Measurements from ENCODE around the gene XPO4.

Gene XPO4

DNA sequence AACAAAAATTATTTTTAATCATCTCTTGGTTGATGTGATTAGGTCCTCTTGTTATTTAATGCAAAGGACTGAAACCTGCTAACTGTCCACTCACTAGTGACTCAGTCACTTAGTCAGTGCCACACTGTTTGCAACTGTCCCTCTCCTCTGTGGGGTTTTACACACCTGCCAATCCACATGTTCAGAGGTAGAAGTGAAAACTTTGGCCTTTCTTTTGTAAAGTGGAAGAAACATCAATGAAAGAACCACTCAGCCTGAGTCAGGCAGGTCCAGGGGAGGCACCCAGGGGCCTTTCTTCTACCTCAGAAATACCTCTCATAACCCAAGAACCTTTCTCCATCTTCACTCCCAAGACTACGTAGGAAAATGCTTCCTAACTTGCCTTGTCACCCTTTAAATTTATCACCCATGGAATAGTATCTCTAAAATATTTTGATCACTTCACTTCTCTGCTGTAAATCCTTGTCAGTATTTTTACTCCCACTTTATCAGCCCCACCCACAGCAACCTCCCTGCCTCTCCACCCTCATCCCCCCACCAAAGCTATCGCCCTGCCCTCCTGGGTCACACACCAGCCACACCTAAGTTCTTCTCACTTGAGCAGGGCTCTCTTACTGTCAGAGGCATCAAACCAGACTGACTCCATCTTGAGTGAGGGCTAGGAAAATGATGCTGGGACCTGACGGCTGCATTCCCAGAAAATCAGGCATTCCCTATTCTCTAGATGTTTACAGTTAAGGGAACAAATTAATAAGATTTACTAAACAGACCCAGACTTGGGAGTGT lies 99.2 kb downstream of the XPO4 start:
- Histone ChIP-seq H3K4me3 (replicated peaks; ENCODE audit: insufficient read depth, low read length) (no peak overlapping the region), H3K27me3 (ENCODE audit: insufficient read depth, poor library complexity, severe bottlenecking) (no peaks in the 10 kb centered on the region), H3K27ac (replicated peaks) (no peak overlapping the region)
- DNase-seq (ENCODE audit: low read depth in 1 of 2, low spot score in 1 of 2) = no peak
- TF ChIP-seq POLR2AphosphoS5 (IDR thresholded peaks at IDR 0.05; ENCODE audit: low read depth) (no peak), GABPA (IDR thresholded peaks at IDR 0.05; ENCODE audit: low read depth) (no peak), SPI1 (IDR thresholded peaks at IDR 0.05; ENCODE audit: borderline replicate concordance, low read depth) (no peak), REST (IDR thresholded peaks at IDR 0.05; ENCODE audit: insufficient replicate concordance, low read depth) (no peak)
- TF ChIP-seq, protein P1, sequence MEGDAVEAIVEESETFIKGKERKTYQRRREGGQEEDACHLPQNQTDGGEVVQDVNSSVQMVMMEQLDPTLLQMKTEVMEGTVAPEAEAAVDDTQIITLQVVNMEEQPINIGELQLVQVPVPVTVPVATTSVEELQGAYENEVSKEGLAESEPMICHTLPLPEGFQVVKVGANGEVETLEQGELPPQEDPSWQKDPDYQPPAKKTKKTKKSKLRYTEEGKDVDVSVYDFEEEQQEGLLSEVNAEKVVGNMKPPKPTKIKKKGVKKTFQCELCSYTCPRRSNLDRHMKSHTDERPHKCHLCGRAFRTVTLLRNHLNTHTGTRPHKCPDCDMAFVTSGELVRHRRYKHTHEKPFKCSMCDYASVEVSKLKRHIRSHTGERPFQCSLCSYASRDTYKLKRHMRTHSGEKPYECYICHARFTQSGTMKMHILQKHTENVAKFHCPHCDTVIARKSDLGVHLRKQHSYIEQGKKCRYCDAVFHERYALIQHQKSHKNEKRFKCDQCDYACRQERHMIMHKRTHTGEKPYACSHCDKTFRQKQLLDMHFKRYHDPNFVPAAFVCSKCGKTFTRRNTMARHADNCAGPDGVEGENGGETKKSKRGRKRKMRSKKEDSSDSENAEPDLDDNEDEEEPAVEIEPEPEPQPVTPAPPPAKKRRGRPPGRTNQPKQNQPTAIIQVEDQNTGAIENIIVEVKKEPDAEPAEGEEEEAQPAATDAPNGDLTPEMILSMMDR (IDR thresholded peaks at IDR 0.05; ENCODE audit: insufficient read depth, low read length) = no peak

GRCh38 chr13:20801707-20802106 lies 100.8 kb downstream of the XPO4 start:
- H3K27ac ChIP-seq (replicated peaks) = no peak overlapping the region
- H3K4me3 ChIP-seq (replicated peaks; ENCODE audit: insufficient read depth, low read length) = no peak overlapping the region
- peak; percentile 35 to 53 for DNase-seq (ENCODE audit: low read depth in 1 of 2, low spot score in 1 of 2)
- TF ChIP-seq GABPA (IDR thresholded peaks at IDR 0.05; ENCODE audit: low read depth) (no peak), SPI1 (IDR thresholded peaks at IDR 0.05; ENCODE audit: borderline replicate concordance, low read depth) (peak; percentile 59; the same call in 1 of the 2 replicates), POLR2AphosphoS5 (IDR thresholded peaks at IDR 0.05; ENCODE audit: low read depth) (peak; percentile 52; the same call in 1 of the 2 replicates)
- H3K27me3 ChIP-seq (ENCODE audit: insufficient read depth, poor library complexity, severe bottlenecking) = no peaks in the 10 kb centered on the region

DNA sequence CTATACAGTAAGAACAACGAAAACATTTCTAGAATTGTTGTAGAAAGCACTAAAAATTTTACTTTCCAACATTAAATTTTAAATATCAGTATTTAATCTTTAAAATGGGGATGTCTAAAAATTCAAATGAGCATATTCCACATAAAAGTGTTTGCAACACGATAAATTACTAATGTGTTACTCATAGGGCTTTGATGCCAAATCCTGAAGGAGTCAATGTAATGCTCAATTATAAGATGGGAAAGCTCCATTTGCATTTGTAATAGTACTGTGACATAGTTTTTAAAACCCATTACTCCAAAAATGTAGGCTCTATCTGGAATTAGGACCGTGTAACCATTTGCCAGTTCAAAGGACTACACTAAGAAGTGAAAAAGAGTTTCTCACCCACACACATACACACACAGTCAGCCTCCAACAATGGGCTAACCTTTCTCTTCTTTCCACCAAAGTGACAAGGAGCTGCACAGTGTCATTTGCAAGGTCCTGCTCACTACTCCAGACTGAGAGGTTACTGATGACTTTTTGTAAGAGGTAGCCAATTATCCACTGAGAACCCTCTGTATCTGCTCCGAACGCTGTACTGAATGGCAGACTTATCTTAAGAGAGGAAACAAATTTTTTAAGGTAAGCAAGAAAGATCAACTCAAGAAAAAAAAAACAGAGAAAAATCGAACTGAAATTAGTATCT lies 102.7 kb downstream of the XPO4 start:
- Histone ChIP-seq H3K4me3 (replicated peaks; ENCODE audit: insufficient read depth, low read length) (no peak overlapping the region), H3K27ac (replicated peaks) (no peak overlapping the region), H3K27me3 (ENCODE audit: insufficient read depth, poor library complexity, severe bottlenecking) (no peaks in the 10 kb centered on the region)
- DNase-seq (ENCODE audit: low read depth in 1 of 2, low spot score in 1 of 2) = no peak
- TF ChIP-seq REST (IDR thresholded peaks at IDR 0.05; ENCODE audit: insufficient replicate concordance, low read depth) (no peak), POLR2AphosphoS5 (IDR thresholded peaks at IDR 0.05; ENCODE audit: low read depth) (no peak), SPI1 (IDR thresholded peaks at IDR 0.05; ENCODE audit: borderline replicate concordance, low read depth) (no peak), GABPA (IDR thresholded peaks at IDR 0.05; ENCODE audit: low read depth) (no peak)
- TF ChIP-seq, protein P1 (IDR thresholded peaks at IDR 0.05; ENCODE audit: insufficient read depth, low read length) = no peak

GRCh38 chr13:20798027-20798426 lies 104.5 kb downstream of the XPO4 start:
- Histone ChIP-seq H3K27me3 (ENCODE audit: insufficient read depth, poor library complexity, severe bottlenecking) (no peaks in the 10 kb centered on the region), H3K4me3 (replicated peaks; ENCODE audit: insufficient read depth, low read length) (no peak overlapping the region), H3K27ac (replicated peaks) (no peak overlapping the region)
- no peak for DNase-seq (ENCODE audit: low read depth in 1 of 2, low spot score in 1 of 2)
- TF ChIP-seq SPI1 (IDR thresholded peaks at IDR 0.05; ENCODE audit: borderline replicate concordance, low read depth) (no peak), REST (IDR thresholded peaks at IDR 0.05; ENCODE audit: insufficient replicate concordance, low read depth) (no peak), GABPA (IDR thresholded peaks at IDR 0.05; ENCODE audit: low read depth) (no peak), POLR2AphosphoS5 (IDR thresholded peaks at IDR 0.05; ENCODE audit: low read depth) (no peak)
- TF ChIP-seq, protein P1 (IDR thresholded peaks at IDR 0.05; ENCODE audit: insufficient read depth, low read length) = no peak
